ENCODE measurements around the gene PRKAA2. TPM values are rescaled to one million over a fixed set of nuclear protein-coding genes. Genes with fewer than 3 reads are reported as not detected.

PRKAA2 gene
- polyA plus RNA-seq, 3 donors = not detected

DNA sequence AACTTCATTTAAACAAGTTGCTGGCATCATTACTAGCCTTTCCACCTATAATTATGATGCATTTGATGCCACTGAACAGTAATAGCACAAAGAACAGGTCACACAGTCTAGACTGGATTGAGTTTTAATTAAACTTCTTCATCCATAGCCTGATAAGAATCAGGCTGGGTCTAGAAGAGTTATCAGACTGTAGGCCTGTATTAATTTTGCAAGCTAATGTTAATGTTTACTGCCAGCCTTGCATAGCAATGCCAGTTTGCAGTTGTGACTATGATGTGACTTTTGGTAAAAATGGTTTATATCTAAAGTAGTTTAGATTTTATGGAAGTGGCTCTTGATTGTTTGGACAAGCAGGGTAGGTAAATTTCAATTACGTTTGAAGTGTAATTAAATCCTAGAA is 68.0 kb downstream of the PRKAA2 start:
- Histone ChIP-seq H3K27ac (ENCODE audit: low read depth in 1 of 2, low read length in 2 of 2) (no peak overlapping the region), H3K36me3 (replicated peaks in 1 of 2; ENCODE audit: control insufficient read depth in 1 of 2, insufficient read depth in 2 of 2, low read length in 2 of 2) (no peaks in the 10 kb centered on the region), H3K79me2 (ENCODE audit: insufficient read depth, low read length) (no peaks in the 10 kb centered on the region), H2AFZ (ENCODE audit: insufficient read depth, low read depth, low read length, poor library complexity, severe bottlenecking) (no peak overlapping the region), H3K9me3 (replicated peaks in 1 of 2; ENCODE audit: control insufficient read depth in 1 of 2, insufficient read depth in 1 of 2, low read length in 2 of 2) (no peaks in the 10 kb centered on the region), H3K4me3 (replicated peaks in 1 of 3; ENCODE audit: low read depth in 2 of 3, low read length in 3 of 3) (no peak overlapping the region), H4K20me1 (ENCODE audit: insufficient read depth, low read length) (no peaks in the 10 kb centered on the region), H3K27me3 (ENCODE audit: control insufficient read depth in 2 of 2, insufficient read depth in 2 of 2, low read length in 2 of 2) (no peaks in the 10 kb centered on the region), H3K9ac (ENCODE audit: insufficient read depth, low read length, poor library complexity, severe bottlenecking) (no peak overlapping the region), H3K4me1 (ENCODE audit: control insufficient read depth in 1 of 2, insufficient read depth in 2 of 2, low read length in 2 of 2) (no peaks in the 10 kb centered on the region), H3K4me2 (replicated peaks; ENCODE audit: extremely low read depth, low read length, poor library complexity, severe bottlenecking) (no peak overlapping the region)
- Mint-ChIP-seq H3K9me3 (no peaks in the 10 kb centered on the region), H3K36me3 (no peaks in the 10 kb centered on the region), H3K27ac (no peak overlapping the region), H3K27me3 (ENCODE audit: low read depth in 3 of 3) (peaks cover 2% of the 10 kb centered on the region in 3 donors), H3K4me1 (no peaks in the 10 kb centered on the region), H3K4me3 (no peak overlapping the region)
- TF ChIP-seq, protein P1, sequence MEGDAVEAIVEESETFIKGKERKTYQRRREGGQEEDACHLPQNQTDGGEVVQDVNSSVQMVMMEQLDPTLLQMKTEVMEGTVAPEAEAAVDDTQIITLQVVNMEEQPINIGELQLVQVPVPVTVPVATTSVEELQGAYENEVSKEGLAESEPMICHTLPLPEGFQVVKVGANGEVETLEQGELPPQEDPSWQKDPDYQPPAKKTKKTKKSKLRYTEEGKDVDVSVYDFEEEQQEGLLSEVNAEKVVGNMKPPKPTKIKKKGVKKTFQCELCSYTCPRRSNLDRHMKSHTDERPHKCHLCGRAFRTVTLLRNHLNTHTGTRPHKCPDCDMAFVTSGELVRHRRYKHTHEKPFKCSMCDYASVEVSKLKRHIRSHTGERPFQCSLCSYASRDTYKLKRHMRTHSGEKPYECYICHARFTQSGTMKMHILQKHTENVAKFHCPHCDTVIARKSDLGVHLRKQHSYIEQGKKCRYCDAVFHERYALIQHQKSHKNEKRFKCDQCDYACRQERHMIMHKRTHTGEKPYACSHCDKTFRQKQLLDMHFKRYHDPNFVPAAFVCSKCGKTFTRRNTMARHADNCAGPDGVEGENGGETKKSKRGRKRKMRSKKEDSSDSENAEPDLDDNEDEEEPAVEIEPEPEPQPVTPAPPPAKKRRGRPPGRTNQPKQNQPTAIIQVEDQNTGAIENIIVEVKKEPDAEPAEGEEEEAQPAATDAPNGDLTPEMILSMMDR (IDR thresholded peaks at IDR 0.05) = no peak
- intact Hi-C loops (cut with micrococcal nuclease) = no loop called here
- no CpG with 5 or more reads among the region's 1 CpG for WGBS (ENCODE audit: insufficient coverage)
- no peak for DNase-seq

- peaks cover 0 to 2% (median 2%) of the 10 kb centered on the region in 3 donors for H3K27me3 Mint-ChIP-seq (ENCODE audit: low read depth in 3 of 3)
- Histone ChIP-seq H3K4me1 (ENCODE audit: control insufficient read depth in 1 of 2, insufficient read depth in 2 of 2, low read length in 2 of 2) (no peaks in the 10 kb centered on the region), H3K27me3 (ENCODE audit: control insufficient read depth in 2 of 2, insufficient read depth in 2 of 2, low read length in 2 of 2) (no peaks in the 10 kb centered on the region), H3K4me3 (replicated peaks in 1 of 3; ENCODE audit: low read depth in 2 of 3, low read length in 3 of 3) (no peak overlapping the region), H3K4me2 (replicated peaks; ENCODE audit: extremely low read depth, low read length, poor library complexity, severe bottlenecking) (no peak overlapping the region), H2AFZ (ENCODE audit: insufficient read depth, low read depth, low read length, poor library complexity, severe bottlenecking) (no peak overlapping the region), H4K20me1 (ENCODE audit: insufficient read depth, low read length) (no peaks in the 10 kb centered on the region), H3K79me2 (ENCODE audit: insufficient read depth, low read length) (no peaks in the 10 kb centered on the region), H3K36me3 (replicated peaks in 1 of 2; ENCODE audit: control insufficient read depth in 1 of 2, insufficient read depth in 2 of 2, low read length in 2 of 2) (no peaks in the 10 kb centered on the region), H3K9ac (ENCODE audit: insufficient read depth, low read length, poor library complexity, severe bottlenecking) (no peak overlapping the region), H3K9me3 (replicated peaks in 1 of 2; ENCODE audit: control insufficient read depth in 1 of 2, insufficient read depth in 1 of 2, low read length in 2 of 2) (no peaks in the 10 kb centered on the region), H3K27ac (ENCODE audit: low read depth in 1 of 2, low read length in 2 of 2) (no peak overlapping the region)
- no peak for DNase-seq
- H3K4me3 Mint-ChIP-seq = no peak overlapping the region
- TF ChIP-seq, protein P1 (IDR thresholded peaks at IDR 0.05) = no peak
- WGBS (ENCODE audit: insufficient coverage) = no CpG with 5 or more reads among the region's 1 CpG
- no peaks in the 10 kb centered on the region for H3K4me1 Mint-ChIP-seq
- no peaks in the 10 kb centered on the region for H3K36me3 Mint-ChIP-seq
- intact Hi-C loops (cut with micrococcal nuclease) = no loop called here
- H3K27ac Mint-ChIP-seq = no peak overlapping the region
- no peaks in the 10 kb centered on the region for H3K9me3 Mint-ChIP-seq
These were observed 70.0 kb downstream of the PRKAA2 start for GRCh38 chr1:56715156-56715555.
